ENCODE measurements around the gene SLC34A2. TPM values are rescaled to one million over a fixed set of nuclear protein-coding genes. Genes with fewer than 3 reads are reported as not detected.

Gene SLC34A2
- total RNA-seq, 1 experiment from 2014 or later, result not detected

- intact Hi-C loops (cut with micrococcal nuclease; ENCODE audit: unreplicated experiment), result no loop called here
- Histone ChIP-seq H3K9me2 (ENCODE audit: insufficient read depth) (no peaks in the 10 kb centered on the region), H2AFZ (no peak overlapping the region), H3K36me3 (ENCODE audit: low read depth) (no peaks in the 10 kb centered on the region), H3K4me3 (no peak overlapping the region), H4K20me1 (ENCODE audit: insufficient read depth) (no peaks in the 10 kb centered on the region), H3K4me2 (no peak overlapping the region), H3K79me2 (ENCODE audit: low read depth) (no peaks in the 10 kb centered on the region), H3K9me3 (ENCODE audit: insufficient read depth, low read depth) (no peaks in the 10 kb centered on the region), H3F3A (ENCODE audit: insufficient read depth, low read depth) (peaks cover 4% of the 10 kb centered on the region; the same call in 1 of the 2 replicates), H3K4me1 (replicated peaks; ENCODE audit: insufficient read depth) (peaks cover 8% of the 10 kb centered on the region; the same call in 1 of the 2 replicates), H3K27ac (no peak overlapping the region), H3K27me3 (ENCODE audit: insufficient read depth, low read depth) (no peaks in the 10 kb centered on the region)
- CTCF ChIA-PET, result no interaction called here
- BruUV-seq (replicated peaks), result no TSS peak
- DNase-seq, result peak; percentile 21 to 68
- POLR2A ChIA-PET (ENCODE audit: unreplicated experiment), result no interaction called here
- TF ChIP-seq EZH2 (IDR thresholded peaks at IDR 0.05; ENCODE audit: low read depth) (no peak), CTCF (conservative IDR thresholded peaks at IDR 0.05) (no peak)
Measured at GRCh38 chr4:25635501-25635900, 20.1 kb upstream of the SLC34A2 start.

- H2AFZ ChIP-seq, result no peak overlapping the region
- no peaks in the 10 kb centered on the region for H3F3A ChIP-seq (ENCODE audit: insufficient read depth, low read depth)
- intact Hi-C loops (cut with micrococcal nuclease; ENCODE audit: unreplicated experiment), result no loop called here
- H3K9me3 ChIP-seq (ENCODE audit: insufficient read depth, low read depth), result no peaks in the 10 kb centered on the region
- H3K36me3 ChIP-seq (ENCODE audit: low read depth), result no peaks in the 10 kb centered on the region
- no peak for DNase-seq
- ChIA-PET POLR2A (ENCODE audit: unreplicated experiment) (no interaction called here), CTCF (no interaction called here)
- no peaks in the 10 kb centered on the region for H3K9me2 ChIP-seq (ENCODE audit: insufficient read depth)
- H3K27me3 ChIP-seq (ENCODE audit: insufficient read depth, low read depth), result no peaks in the 10 kb centered on the region
- H3K4me2 ChIP-seq, result no peak overlapping the region
- BruUV-seq (replicated peaks), result no TSS peak
- no peaks in the 10 kb centered on the region for H3K79me2 ChIP-seq (ENCODE audit: low read depth)
- no peak overlapping the region for H3K27ac ChIP-seq
- TF ChIP-seq EZH2 (IDR thresholded peaks at IDR 0.05; ENCODE audit: low read depth) (no peak), CTCF (conservative IDR thresholded peaks at IDR 0.05) (no peak)
- H3K4me1 ChIP-seq (replicated peaks; ENCODE audit: insufficient read depth), result no peaks in the 10 kb centered on the region
- no peak overlapping the region for H3K4me3 ChIP-seq
- H4K20me1 ChIP-seq (ENCODE audit: insufficient read depth), result no peaks in the 10 kb centered on the region
Measured at GRCh38 chr4:25637581-25638220, 17.9 kb upstream of the SLC34A2 start.

GRCh38 chr4:25638221-25638601, 17.4 kb upstream of the SLC34A2 start:
- DNase-seq, result no peak
- Histone ChIP-seq H3K27ac (no peak overlapping the region), H3K36me3 (ENCODE audit: low read depth) (no peaks in the 10 kb centered on the region), H3F3A (ENCODE audit: insufficient read depth, low read depth) (no peaks in the 10 kb centered on the region), H3K9me3 (ENCODE audit: insufficient read depth, low read depth) (no peaks in the 10 kb centered on the region), H3K27me3 (ENCODE audit: insufficient read depth, low read depth) (no peaks in the 10 kb centered on the region), H4K20me1 (ENCODE audit: insufficient read depth) (no peaks in the 10 kb centered on the region), H2AFZ (no peak overlapping the region), H3K4me2 (no peak overlapping the region), H3K79me2 (ENCODE audit: low read depth) (no peaks in the 10 kb centered on the region), H3K4me3 (no peak overlapping the region), H3K9me2 (ENCODE audit: insufficient read depth) (no peaks in the 10 kb centered on the region), H3K4me1 (replicated peaks; ENCODE audit: insufficient read depth) (no peaks in the 10 kb centered on the region)
- intact Hi-C loops (cut with micrococcal nuclease; ENCODE audit: unreplicated experiment), result no loop called here
- no peak for TF ChIP-seq CTCF (conservative IDR thresholded peaks at IDR 0.05)
- TF ChIP-seq EZH2 (IDR thresholded peaks at IDR 0.05; ENCODE audit: low read depth), result no peak
- ChIA-PET CTCF (no interaction called here), POLR2A (ENCODE audit: unreplicated experiment) (no interaction called here)
- no TSS peak for BruUV-seq (replicated peaks)
